ENCODE measurements around the gene FOCAD. TPM values are rescaled to one million over a fixed set of nuclear protein-coding genes. Genes with fewer than 3 reads are reported as not detected.

The FOCAD gene
- total RNA-seq, 1 experiment from 2014 or later = 17.1 TPM

GRCh38 chr9:20753761-20754160, 69.7 kb downstream of the FOCAD start:
- no TSS peak for BruUV-seq (replicated peaks)
- peak in 1 of 2 experiments; percentile 79 for DNase-seq
- POLR2A ChIA-PET (ENCODE audit: unreplicated experiment) = no interaction called here
- no peaks in the 10 kb centered on the region; the same call in 1 of the 2 replicates for H3K79me2 ChIP-seq (ENCODE audit: low read depth)
- no peaks in the 10 kb centered on the region for H3K27me3 ChIP-seq (ENCODE audit: insufficient read depth, low read depth)
- H3K4me3 ChIP-seq = no peak overlapping the region
- H3K36me3 ChIP-seq (ENCODE audit: low read depth) = no peaks in the 10 kb centered on the region
- no peaks in the 10 kb centered on the region for H3K9me3 ChIP-seq (ENCODE audit: insufficient read depth, low read depth)
- no peaks in the 10 kb centered on the region for H3K9me2 ChIP-seq (ENCODE audit: insufficient read depth)
- CTCF ChIA-PET = no interaction called here
- H3K4me1 ChIP-seq (replicated peaks; ENCODE audit: insufficient read depth) = peaks cover 37% of the 10 kb centered on the region
- intact Hi-C loops (cut with micrococcal nuclease; ENCODE audit: unreplicated experiment) = no loop called here
- no peak for TF ChIP-seq EZH2 (IDR thresholded peaks at IDR 0.05; ENCODE audit: low read depth)
- TF ChIP-seq CTCF (conservative IDR thresholded peaks at IDR 0.05) = no peak
- peak overlapping the region; percentile 64 for H3K27ac ChIP-seq
- peaks cover 26% of the 10 kb centered on the region for H3F3A ChIP-seq (ENCODE audit: insufficient read depth, low read depth)
- H2AFZ ChIP-seq = no peak overlapping the region
- peak overlapping the region; percentile 72 for H3K4me2 ChIP-seq
- H4K20me1 ChIP-seq (ENCODE audit: insufficient read depth) = no peaks in the 10 kb centered on the region

GRCh38 chr9:20754556-20754955, 70.5 kb downstream of the FOCAD start:
- Histone ChIP-seq H3K27ac (peak overlapping the region; percentile 64), H3K4me3 (no peak overlapping the region), H3K79me2 (ENCODE audit: low read depth) (no peaks in the 10 kb centered on the region; the same call in 1 of the 2 replicates), H3K4me2 (peak overlapping the region; percentile 72), H3K9me2 (ENCODE audit: insufficient read depth) (no peaks in the 10 kb centered on the region), H3K36me3 (ENCODE audit: low read depth) (no peaks in the 10 kb centered on the region), H3K27me3 (ENCODE audit: insufficient read depth, low read depth) (no peaks in the 10 kb centered on the region), H3K4me1 (replicated peaks; ENCODE audit: insufficient read depth) (peaks cover 37% of the 10 kb centered on the region), H3K9me3 (ENCODE audit: insufficient read depth, low read depth) (no peaks in the 10 kb centered on the region), H3F3A (ENCODE audit: insufficient read depth, low read depth) (peaks cover 26% of the 10 kb centered on the region), H4K20me1 (ENCODE audit: insufficient read depth) (no peaks in the 10 kb centered on the region), H2AFZ (no peak overlapping the region)
- intact Hi-C loops (cut with micrococcal nuclease; ENCODE audit: unreplicated experiment) = no loop called here
- CTCF ChIA-PET = no interaction called here
- TF ChIP-seq CTCF (conservative IDR thresholded peaks at IDR 0.05) = no peak
- TF ChIP-seq EZH2 (IDR thresholded peaks at IDR 0.05; ENCODE audit: low read depth) = no peak
- DNase-seq = peak; percentile 9 to 67
- POLR2A ChIA-PET (ENCODE audit: unreplicated experiment) = no interaction called here
- no TSS peak for BruUV-seq (replicated peaks)

GRCh38 chr9:20760246-20760891, 76.3 kb downstream of the FOCAD start:
- Histone ChIP-seq H3K79me2 (ENCODE audit: low read depth) (no peaks in the 10 kb centered on the region), H4K20me1 (ENCODE audit: insufficient read depth) (no peaks in the 10 kb centered on the region), H3K9me2 (ENCODE audit: insufficient read depth) (no peaks in the 10 kb centered on the region), H3K27ac (no peak overlapping the region; the same call in 1 of the 2 replicates), H3K4me2 (peak overlapping the region; percentile 37), H3K36me3 (ENCODE audit: low read depth) (no peaks in the 10 kb centered on the region), H3K9me3 (ENCODE audit: insufficient read depth, low read depth) (no peaks in the 10 kb centered on the region), H3K4me3 (no peak overlapping the region), H3K4me1 (replicated peaks; ENCODE audit: insufficient read depth) (peaks cover 28% of the 10 kb centered on the region), H2AFZ (no peak overlapping the region), H3F3A (ENCODE audit: insufficient read depth, low read depth) (peaks cover 16% of the 10 kb centered on the region), H3K27me3 (ENCODE audit: insufficient read depth, low read depth) (no peaks in the 10 kb centered on the region)
- peak in 1 of 2 experiments; percentile 47 for DNase-seq
- ChIA-PET CTCF (no interaction called here), POLR2A (ENCODE audit: unreplicated experiment) (no interaction called here)
- no TSS peak for BruUV-seq (replicated peaks)
- intact Hi-C loops (cut with micrococcal nuclease; ENCODE audit: unreplicated experiment) = no loop called here
- TF ChIP-seq CTCF (conservative IDR thresholded peaks at IDR 0.05) (no peak), EZH2 (IDR thresholded peaks at IDR 0.05; ENCODE audit: low read depth) (no peak)
